ENCODE results near the gene REC8.
"Not testable (repeated sequence)": the region's sequence is repeated elsewhere in the genome, so short reads cannot be mapped to it uniquely, and the experiment has no call there.

Gene REC8

DNA sequence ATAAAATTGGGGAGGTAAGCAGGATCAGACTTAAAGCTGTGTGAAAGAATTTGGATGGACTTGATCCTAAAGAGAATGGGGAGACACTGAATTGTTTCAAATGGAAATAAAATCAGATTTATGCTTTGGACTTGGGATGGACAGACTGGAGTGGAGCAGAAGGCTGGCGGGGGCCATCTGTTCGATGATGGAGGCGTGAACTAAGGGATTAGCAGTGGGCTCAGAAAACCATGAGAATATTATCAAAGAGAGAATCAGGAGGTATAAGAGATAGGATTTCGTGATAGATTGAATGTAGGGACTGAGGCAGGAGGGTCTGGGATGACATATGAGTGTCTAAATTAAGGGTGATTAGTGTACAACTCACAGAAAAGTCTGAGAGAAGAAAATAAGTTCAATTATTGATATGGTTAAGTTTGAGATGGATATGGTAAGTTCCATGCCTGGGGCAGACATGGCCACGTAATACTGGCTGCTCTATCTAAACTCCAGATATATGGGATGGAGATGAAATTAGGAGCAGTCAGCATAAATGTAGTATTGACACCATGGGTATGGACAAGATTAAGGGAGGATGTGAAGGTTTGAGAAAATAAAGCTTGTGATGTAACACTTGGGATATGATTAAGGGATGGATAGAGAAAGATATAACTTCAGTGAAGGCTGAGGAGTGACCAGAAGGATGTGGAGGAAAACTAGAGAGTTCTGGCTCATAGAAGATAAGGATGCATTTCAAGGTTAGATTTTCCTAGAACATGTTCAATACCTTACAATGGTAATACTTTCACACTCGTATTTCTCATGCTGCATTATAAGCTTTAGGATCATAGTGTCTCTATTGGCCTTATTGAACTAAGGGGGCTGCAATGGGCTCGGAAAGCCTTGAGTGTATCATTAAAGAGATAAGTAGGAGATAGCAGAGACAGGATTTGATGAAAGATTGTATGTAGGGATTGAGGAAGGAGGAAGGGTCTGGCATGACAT, 32.6 kb downstream of the REC8 start:
- ATAC-seq (no peak), DNase-seq (no peak)

DNA sequence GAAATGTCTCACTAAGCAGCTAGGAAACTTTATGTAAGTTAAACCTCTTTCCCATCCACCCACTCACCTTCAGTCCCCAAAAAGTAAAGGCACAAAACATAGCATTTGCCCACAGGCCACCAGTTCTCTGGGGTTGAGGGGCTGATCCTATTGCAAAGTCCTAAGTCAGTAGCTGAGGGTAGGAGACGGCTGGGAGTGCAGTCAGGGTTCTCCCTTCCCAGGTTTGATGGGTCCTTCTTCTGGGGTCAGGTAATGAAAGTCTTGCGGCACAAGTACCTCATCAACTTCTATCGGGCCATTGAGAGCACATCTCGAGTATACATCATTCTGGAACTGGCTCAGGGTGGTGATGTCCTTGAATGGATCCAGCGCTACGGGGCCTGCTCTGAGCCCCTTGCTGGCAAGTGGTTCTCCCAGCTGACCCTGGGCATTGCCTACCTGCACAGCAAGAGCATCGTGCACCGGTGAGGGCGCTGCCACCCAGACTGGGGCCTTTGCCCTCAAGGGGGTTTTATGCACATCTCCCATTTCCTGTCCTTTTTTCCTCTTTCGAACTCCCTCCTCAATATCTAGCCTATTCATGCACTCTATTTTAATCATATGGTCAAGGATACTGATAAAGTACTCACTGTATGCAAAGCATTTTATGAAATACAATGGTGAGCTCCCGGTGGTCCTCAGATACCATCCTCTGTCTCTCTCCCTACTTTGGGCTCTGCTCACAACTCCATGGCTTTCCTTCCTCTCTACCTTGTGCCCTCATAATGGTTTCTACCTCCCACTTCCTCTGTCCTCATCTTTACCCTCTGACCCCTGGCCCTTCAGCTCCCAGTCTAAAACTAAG, 34.6 kb downstream of the REC8 start:
- DNase-seq (no peak), ATAC-seq (no peak)

DNA sequence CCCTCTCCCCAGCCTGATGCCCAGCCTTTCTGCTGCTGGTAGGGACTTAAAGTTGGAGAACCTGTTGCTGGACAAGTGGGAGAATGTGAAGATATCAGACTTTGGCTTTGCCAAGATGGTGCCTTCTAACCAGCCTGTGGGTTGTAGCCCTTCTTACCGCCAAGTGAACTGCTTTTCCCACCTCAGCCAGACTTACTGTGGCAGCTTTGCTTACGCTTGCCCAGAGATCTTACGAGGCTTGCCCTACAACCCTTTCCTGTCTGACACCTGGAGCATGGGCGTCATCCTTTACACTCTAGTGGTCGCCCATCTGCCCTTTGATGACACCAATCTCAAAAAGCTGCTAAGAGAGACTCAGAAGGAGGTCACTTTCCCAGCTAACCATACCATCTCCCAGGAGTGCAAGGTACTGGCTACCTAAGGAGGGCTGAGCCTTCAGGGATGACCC, 35.2 kb downstream of the REC8 start:
- no peak for ATAC-seq
- no peak for DNase-seq

DNA sequence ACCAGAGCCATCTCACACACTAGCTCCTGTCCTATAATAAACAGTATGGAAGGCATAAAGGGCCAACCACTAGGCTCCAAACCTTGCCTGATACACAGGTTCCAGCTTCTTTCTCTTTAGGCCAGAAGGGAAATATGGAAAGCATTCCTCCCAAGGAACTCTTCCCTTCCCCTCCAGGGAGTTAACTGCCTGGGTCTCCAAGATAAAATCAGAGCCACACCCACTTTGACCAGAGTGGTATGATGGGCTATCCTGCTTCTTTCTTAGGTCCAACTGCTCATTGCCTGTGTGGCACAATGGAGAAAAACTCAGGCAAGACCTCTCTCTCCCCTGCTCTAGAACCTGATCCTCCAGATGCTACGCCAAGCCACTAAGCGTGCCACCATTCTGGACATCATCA, 35.7 kb downstream of the REC8 start:
- ATAC-seq (no peak), DNase-seq (no peak)

DNA sequence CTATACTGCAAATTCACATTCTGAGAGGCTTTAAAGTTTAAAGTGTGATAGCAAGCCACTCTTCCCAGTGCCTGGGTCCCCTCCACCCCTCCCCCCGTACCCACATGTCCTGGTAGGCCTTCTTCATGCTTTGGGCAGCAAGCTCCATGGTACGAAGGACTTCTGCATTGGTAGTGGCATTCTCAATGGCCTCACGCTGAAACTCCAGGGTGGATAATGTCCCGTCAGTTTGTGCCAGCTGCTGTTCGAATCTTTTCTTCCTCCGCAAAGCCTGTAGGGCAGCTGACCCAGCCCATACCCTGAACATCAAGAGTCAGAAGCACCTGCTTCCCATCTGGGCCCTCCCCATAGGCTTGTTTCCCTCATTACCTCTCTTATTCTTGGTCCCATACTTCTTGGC, 39.4 kb downstream of the REC8 start:
- no peak for ATAC-seq
- DNase-seq: no peak

DNA sequence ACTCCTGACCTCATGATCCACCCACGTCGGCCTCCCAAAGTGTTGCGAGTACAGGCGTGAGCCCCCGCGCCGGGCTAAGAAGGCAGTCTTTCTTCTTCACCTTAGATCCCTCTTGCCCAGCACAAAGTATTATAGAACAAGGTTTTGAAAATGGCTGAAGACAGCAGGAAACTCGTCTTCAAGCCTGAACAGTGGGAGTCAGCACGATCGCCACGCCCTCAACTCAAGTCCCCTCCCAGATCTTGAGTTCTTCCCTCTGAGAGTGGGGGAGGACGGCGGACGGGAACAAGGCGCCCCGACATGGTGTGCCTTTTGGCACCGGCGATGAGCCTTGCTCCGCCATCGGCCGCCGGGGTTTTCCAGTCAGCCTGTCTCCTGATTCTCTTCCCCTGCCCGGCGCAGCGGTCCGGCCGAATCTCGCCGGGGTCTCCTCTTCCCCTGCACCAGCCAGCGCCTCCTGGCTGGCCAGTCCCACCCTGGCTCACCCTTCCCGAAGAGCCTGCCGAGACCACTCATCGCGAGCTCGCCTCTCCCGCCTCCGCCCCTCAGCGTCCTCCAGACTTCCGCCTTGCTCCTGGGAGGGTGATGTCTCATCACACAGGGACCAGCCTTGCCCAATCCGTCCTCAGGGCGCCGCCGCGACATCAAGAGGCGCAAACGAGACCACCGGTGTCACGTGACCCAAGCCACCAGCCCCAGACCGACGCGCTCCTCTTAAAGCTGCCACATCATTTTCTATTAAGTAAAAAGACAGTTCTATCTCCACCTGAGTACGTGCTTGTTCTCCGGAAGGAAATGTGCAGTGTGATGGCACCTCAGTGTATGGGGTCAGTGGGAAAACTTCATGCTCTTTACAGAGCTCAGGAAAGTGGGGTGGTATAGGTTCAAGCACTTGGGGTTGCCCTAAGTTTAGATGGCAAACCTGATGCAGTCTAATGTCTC, 41.3 kb downstream of the REC8 start, which contains the start of gene CHMP4A:
Gene CHMP4A (minus strand): TSS at position 565 of the 942 bp plus-strand sequence. CDS start 49 bp downstream, at position 516.
- ATAC-seq (peak; percentile 92), DNase-seq (peak; percentile 97)

DNA sequence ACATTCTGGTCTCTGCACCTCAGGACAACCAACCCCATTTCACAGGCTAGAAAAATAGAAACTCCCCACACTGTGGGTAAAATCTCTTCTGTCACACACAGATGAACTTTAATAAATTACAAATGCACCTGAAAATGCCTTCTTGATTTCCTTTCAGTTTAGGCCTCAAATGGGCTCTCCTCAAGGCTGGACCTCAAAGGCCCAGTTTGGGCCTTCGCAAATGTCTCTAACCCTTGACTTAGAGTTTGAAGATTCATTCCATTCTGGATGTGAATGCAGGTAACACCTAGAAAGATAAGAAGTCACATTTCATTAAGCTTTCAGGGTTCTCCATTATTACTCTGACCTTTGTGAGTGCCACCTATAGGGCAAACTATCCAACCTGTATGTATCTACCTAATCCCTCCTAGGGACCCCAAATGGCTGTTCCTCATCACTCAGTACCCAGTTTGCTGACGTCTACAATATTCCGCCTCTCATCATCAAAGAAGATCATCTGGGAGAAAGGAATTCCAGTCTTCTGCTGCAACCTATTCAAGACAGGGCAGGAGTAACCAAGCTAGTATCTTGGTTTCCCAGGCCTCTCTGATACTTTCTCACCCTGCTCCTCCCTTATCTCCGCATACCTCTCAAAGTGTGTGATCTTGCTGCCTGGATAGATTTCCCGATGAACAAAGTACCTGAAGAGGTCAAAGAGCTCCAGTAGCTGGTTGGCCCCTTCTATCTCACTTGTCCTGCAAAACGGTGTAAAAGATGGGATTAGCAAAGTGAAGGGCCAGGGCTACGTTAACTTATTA, 42.2 kb downstream of the REC8 start:
- DNase-seq: no peak
- no peak for ATAC-seq

DNA sequence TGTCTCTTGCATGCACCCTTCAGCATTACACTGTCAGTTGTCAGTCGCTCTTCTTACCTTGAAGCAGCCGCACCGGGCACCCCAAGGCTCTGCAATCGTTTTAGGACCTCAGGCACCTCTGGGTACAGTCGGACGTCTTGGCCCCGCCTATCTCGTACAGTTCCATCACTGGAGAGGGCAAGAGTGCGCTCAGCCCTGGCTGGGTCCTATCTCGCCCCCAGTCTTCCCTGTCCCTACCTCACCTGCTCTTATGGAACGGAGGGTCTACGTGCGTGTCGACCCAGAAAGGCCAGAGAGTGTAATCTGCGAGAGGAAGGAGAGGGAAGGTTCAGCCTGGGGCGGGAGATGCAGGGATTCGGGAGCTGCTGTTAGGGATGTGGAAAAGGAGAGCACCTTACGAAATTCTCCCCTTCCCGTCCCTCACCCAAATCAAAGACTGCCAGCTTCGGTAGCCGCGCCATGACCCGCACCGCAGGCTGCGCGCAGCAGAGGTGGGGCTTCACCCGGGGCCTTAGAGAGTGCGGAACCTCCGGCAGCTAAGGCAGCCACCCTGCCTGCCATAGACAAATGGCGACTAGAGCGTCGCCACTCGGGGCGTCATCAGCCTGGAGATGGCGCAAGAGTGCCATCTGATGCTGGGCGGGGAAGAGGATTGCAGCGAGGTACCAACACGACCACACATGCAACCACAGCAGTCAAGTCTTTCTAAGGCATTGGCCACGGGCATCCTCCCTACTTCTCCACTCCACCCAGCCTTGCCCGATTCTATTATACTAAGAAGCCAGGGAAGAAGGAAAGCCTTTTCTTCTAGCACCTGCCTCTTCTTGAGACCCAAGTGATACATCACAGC, 43.8 kb downstream of the REC8 start, which contains the start of gene MDP1:
Gene MDP1 (minus strand): TSS at position 572 of the 850 bp plus-strand sequence. CDS start 111 bp downstream, at position 461.
- ATAC-seq (peak; percentile 74), DNase-seq (peak; percentile 86)

DNA sequence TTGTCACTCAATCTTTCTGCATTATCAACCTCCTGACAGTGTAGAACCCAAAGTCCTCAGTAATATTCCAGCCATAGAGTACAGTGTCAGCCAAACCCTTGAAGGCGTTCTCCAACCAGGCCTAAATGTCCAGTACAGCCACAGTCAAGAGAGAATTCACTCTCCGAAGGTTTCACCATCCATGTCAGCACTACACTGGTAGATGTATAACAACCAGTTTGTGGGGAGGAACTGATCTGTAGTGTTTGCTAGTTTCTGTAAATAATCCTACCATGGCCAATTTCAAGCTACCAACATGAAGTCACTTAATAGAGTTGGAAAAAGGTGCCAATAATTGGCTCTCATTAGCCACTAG, 44.4 kb downstream of the REC8 start:
- DNase-seq (no peak), ATAC-seq (no peak)

DNA sequence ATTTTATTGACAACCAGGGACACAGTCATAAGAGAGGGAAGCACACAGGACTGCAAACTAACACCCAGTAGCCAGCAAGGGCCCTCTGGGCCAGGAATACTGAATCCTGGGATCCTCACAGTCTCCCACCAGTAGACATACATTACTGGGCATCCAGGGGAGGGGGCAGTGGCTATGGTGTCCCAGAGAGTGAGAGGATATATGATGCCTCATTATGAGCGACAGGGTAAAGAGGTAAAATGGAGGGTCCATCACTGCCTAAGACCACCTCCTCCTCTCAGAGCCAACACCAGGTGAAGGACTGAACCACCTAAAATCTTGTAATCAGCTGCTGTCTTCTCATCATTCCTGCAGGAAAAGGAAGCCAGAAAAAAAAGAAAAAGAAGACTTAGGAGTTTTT, 45.0 kb downstream of the REC8 start:
- not testable (repeated sequence) for ATAC-seq, DNase-seq

DNA sequence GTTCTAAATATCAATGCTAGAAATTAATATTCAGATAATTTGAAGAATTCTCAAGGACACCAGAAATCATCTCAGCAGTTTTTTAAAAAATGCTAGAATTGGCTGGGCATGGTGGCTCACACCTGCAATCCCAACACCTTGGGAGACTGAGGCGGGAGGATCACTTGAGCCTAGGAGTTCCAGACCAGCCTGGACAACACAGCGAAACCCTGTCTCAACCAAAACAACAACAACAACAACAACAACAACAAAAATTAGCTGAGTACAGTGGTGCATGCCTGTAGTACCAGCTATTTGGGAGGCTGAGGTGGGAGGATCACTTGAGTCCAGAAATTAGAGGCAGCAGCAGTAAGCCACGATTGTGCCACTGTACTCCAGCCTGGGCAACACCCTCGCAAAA, 47.2 kb downstream of the REC8 start:
- DNase-seq: no peak
- no peak for ATAC-seq

DNA sequence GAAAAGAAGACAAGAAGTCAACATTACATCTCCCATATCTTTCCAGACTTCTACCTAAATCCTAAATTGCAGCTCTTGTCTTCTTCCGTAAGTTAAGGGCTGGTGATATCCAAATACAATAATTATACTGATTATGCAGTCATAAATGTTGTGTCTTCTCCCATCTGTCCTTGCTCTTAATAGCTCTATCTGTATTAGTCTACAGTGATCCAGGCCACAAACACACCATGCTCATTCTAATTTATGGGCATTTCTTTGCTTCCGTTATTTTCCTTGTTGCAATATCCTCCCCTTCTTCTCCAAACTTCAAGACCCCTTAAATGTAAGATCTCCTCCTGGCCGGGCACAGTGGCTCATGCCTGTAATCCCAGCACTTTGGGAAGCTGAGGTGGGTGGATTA, 47.6 kb downstream of the REC8 start:
- no peak for ATAC-seq

DNA sequence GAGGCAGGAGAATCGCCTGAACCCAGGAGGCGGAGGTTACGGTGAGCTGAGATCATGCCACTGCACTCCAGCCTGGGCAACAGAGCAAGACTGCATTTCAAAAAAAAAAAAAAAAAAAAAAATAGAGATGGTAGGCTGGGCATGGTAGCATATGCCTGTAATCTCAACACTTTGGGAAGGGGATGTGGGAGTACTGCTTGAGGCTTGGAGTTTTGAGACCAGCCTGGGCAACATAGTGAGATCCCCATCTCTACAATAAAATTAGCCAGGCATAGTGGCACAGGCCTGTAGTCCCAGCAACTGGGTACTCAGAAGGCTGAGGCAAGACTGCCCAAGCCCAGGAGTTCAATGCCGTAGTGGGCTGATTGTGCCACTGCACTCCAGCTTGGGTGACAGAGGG, 51.1 kb downstream of the REC8 start:
- not testable (repeated sequence) for DNase-seq, ATAC-seq

More for the DNA sequence above, 47.6 kb downstream of the REC8 start:
- no peak for DNase-seq

DNA sequence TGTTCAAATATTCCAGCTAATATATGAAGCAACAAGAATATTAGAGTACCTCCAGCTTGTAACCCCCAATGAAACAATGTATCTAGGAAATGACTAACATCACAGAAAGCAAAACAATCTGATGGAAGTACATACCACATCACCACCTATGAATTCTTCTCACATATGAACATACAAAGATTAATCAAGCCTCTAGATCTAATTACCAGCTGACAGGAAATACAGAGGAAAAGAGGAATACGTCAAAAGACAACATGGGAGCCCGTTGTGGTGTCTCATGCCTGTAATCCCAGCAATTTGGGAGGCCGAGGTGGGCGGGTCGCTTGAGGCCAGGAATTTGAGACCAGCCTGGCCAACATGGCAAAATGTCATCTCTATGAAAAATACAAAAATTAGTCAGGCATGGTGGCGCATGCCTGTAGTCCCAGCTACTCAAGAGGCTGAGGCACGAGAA, 52.8 kb downstream of the REC8 start:
- DNase-seq: no peak
- no peak for ATAC-seq

DNA sequence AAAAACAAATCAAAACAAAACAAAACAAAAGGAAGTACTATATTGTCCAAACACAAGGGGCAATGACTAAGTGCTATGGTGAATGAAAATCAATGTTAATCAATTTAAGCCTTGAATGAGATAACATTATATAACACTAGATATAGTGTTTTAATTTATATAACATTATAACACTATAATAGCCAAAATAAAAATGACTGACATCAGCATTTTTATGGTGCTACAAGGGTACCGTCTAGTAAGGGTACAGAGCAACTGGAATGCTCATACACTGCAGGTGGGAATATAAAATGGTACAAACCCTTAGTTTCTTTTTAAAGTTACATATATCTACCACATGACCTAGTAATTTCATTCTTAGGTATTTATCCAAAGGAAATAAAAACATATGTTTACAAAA, 54.6 kb downstream of the REC8 start:
- ATAC-seq: no peak
- no peak for DNase-seq

DNA sequence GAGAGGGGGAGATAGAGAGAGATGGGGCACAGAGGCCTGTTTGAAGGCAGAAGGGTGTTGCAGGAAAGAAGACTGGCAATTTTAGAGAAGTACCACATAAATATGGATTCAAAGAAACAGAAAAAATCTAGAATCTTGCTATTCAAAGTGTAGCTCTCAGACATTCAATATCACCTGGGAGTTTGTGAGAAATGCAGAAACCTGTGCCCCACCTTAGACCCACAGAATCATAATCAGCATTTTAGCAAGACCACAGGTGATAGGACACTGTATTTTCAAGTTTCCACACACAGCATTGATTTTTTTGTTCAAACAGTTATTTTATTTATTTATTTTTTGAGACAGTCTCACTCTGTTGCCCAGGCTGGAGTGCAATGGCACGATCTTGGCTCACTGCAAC, 57.0 kb downstream of the REC8 start:
- ATAC-seq: no peak
- no peak for DNase-seq
